ENCODE results near the gene CDC7.
"Not testable (repeated sequence)": the region's sequence is repeated elsewhere in the genome, so short reads cannot be mapped to it uniquely, and the experiment has no call there.

Gene CDC7

GRCh38 chr1:91515994-91516393 is 15.3 kb downstream of the CDC7 start:
- TF ChIP-seq CTCF (IDR thresholded peaks at IDR 0.05; ENCODE audit: insufficient read depth, low read length, missing control alignments): no peak
- POLR2A ChIA-PET: no interaction called here
- CTCF ChIA-PET: interaction anchor here (0.7 to 3.5 kb wide), 4 partner anchors 15 to 411 kb away, joined by 3 to 27 read pairs (median 4); partner anchors contain the start of gene CDC7

GRCh38 chr1:91516605-91517004 is 16.0 kb downstream of the CDC7 start:
- POLR2A ChIA-PET; H3K4me3 ChIP-seq (ENCODE audit: low read depth, low read length); DNase-seq (ENCODE audit: low read depth, low spot score): not testable (repeated sequence)
- CTCF ChIA-PET: interaction anchor here (0.7 to 3.5 kb wide), 4 partner anchors 9 to 411 kb away, joined by 3 to 27 read pairs (median 4); partner anchors contain the start of gene CDC7

More at GRCh38 chr1:91515994-91516393, 15.3 kb downstream of the CDC7 start:
- no peak for DNase-seq (ENCODE audit: low read depth, low spot score)
- no peak overlapping the region for H3K4me3 ChIP-seq (ENCODE audit: low read depth, low read length)

GRCh38 chr1:91519167-91519566 is 18.5 kb downstream of the CDC7 start:
- ChIA-PET POLR2A (interaction anchor here (0.6 kb wide), 1 partner anchor 64 kb away, joined by 3 read pairs; no protein-coding TSS in a partner anchor), CTCF (interaction anchor here (1.1 to 3.5 kb wide), 3 partner anchors 11 to 408 kb away, joined by 3 to 27 read pairs (median 7); no protein-coding TSS in a partner anchor)
- DNase-seq (ENCODE audit: low read depth, low spot score): not testable (repeated sequence)

GRCh38 chr1:91520942-91521507 is 20.4 kb downstream of the CDC7 start:
- ChIA-PET CTCF (no interaction called here), POLR2A (no interaction called here)
- no peak overlapping the region for H3K4me3 ChIP-seq (ENCODE audit: low read depth, low read length)
- no peak for TF ChIP-seq CTCF (IDR thresholded peaks at IDR 0.05; ENCODE audit: insufficient read depth, low read length, missing control alignments)
- DNase-seq (ENCODE audit: low read depth, low spot score): no peak

More at GRCh38 chr1:91519167-91519566, 18.5 kb downstream of the CDC7 start:
- H3K4me3 ChIP-seq (ENCODE audit: low read depth, low read length): not testable (repeated sequence)

- ChIA-PET CTCF (interaction anchor here (1.0 to 5.1 kb wide), 8 partner anchors 10 to 403 kb away, joined by 3 to 59 read pairs (median 4); partner anchors contain the start of gene TGFBR3), POLR2A (no interaction called here)
- H3K4me3 ChIP-seq (ENCODE audit: low read depth, low read length): no peak overlapping the region
- no peak for TF ChIP-seq CTCF (IDR thresholded peaks at IDR 0.05; ENCODE audit: insufficient read depth, low read length, missing control alignments)
- no peak for DNase-seq (ENCODE audit: low read depth, low spot score)
Measured at GRCh38 chr1:91523482-91523881, 22.8 kb downstream of the CDC7 start.

- H3K4me3 ChIP-seq (ENCODE audit: low read depth, low read length): no peak overlapping the region
- POLR2A ChIA-PET: no interaction called here
- CTCF ChIA-PET: interaction anchor here (0.6 to 5.1 kb wide), 9 partner anchors 9 to 400 kb away, joined by 3 to 59 read pairs (median 4); partner anchors contain the start of gene TGFBR3
- no peak for TF ChIP-seq CTCF (IDR thresholded peaks at IDR 0.05; ENCODE audit: insufficient read depth, low read length, missing control alignments)
- no peak for DNase-seq (ENCODE audit: low read depth, low spot score)
Measured at GRCh38 chr1:91526496-91526895, 25.8 kb downstream of the CDC7 start.

- TF ChIP-seq CTCF (IDR thresholded peaks at IDR 0.05; ENCODE audit: insufficient read depth, low read length, missing control alignments): no peak
- CTCF ChIA-PET: interaction anchor here (1.0 to 7.8 kb wide), 8 partner anchors 11 to 401 kb away, joined by 3 to 102 read pairs (median 8); partner anchors contain the start of gene TGFBR3
- no peak overlapping the region for H3K4me3 ChIP-seq (ENCODE audit: low read depth, low read length)
- no peak for DNase-seq (ENCODE audit: low read depth, low spot score)
- POLR2A ChIA-PET: interaction anchor here (0.7 to 1.7 kb wide), 2 partner anchors 10 to 47 kb away, joined by 4 to 5 read pairs; no protein-coding TSS in a partner anchor
Measured at GRCh38 chr1:91527266-91527765, 26.7 kb downstream of the CDC7 start.
